OCI-LY1 (cell line): ENCODE data around the gene KIAA1586.

Experiments
- H2AFZ ChIP-seq: fragments of 200-600 bp; sonication (generic), shearing (Covaris generic); 2 replicates; pipeline ENCODE4 v1.6.0; 2014; ENCODE audit warnings: antibody characterized with exemption, mild to moderate bottlenecking, low read length
- H3F3A ChIP-seq: fragments of 200-600 bp; sonication (generic), shearing (Covaris generic); 2 replicates; pipeline ENCODE4 v1.6.0; 2014; ENCODE audit warnings: mild to moderate bottlenecking, antibody characterized with exemption, low read length, moderate library complexity; ENCODE audit not compliant: insufficient read depth
- H3K27ac ChIP-seq: fragments of 200-600 bp; sonication (generic); 2 replicates; pipeline ENCODE4 v1.5.1; 2014; ENCODE audit warnings: low read length, mixed run types, mild to moderate bottlenecking, low read depth; ENCODE audit not compliant: poor library complexity, severe bottlenecking
- H3K27me3 ChIP-seq: fragments of 200-600 bp; sonication (generic); 2 replicates; pipeline ENCODE4 v1.6.0; 2014; ENCODE audit warnings: antibody characterized with exemption, mild to moderate bottlenecking, low read length, moderate library complexity; ENCODE audit not compliant: insufficient read depth
- H3K36me3 ChIP-seq: fragments of 200-600 bp; sonication (generic); 2 replicates; pipeline ENCODE4 v1.6.1; 2014; ENCODE audit warnings: mild to moderate bottlenecking, antibody characterized with exemption, low read length, moderate library complexity, mixed read lengths; ENCODE audit not compliant: insufficient read depth
- H3K4me1 ChIP-seq: fragments of 200-600 bp; sonication (generic); 2 replicates; pipeline ENCODE4 v1.5.1; 2014; ENCODE audit warnings: mild to moderate bottlenecking, low read length, moderate library complexity; ENCODE audit not compliant: insufficient read depth, severe bottlenecking
- H3K4me2 ChIP-seq: fragments of 200-600 bp; sonication (generic), shearing (Covaris generic); 2 replicates; pipeline ENCODE4 v1.6.1; 2014; ENCODE audit warnings: low read length
- H3K4me3 ChIP-seq: fragments of 200-600 bp; sonication (generic); 2 replicates; pipeline ENCODE4 v1.5.1; 2014; ENCODE audit warnings: low read length, low read depth, mild to moderate bottlenecking, mixed read lengths; ENCODE audit not compliant: poor library complexity, severe bottlenecking
- H3K79me2 ChIP-seq: fragments of 200-600 bp; shearing (Covaris generic); 2 replicates; pipeline ENCODE4 v1.6.1; 2016; ENCODE audit warnings: mixed run types, low read length, mixed read lengths; ENCODE audit not compliant: insufficient read depth
- H3K9ac ChIP-seq: fragments of 200-600 bp; sonication (generic), shearing (Covaris generic); 2 replicates; pipeline ENCODE4 v1.6.1; 2014; ENCODE audit warnings: mild to moderate bottlenecking, low read length, mixed read lengths
- H3K9me2 ChIP-seq: fragments of 200-600 bp; sonication (generic), shearing (Covaris generic); 2 replicates; pipeline ENCODE4 v1.6.1; 2014; ENCODE audit warnings: low read depth, mild to moderate bottlenecking, low read length, mixed read lengths
- H3K9me3 ChIP-seq: fragments of 200-600 bp; shearing (Covaris generic); 2 replicates; pipeline ENCODE4 v1.6.1; 2014; ENCODE audit warnings: low read length, mixed read lengths
- H4K20me1 ChIP-seq: fragments of 200-600 bp; sonication (generic), shearing (Covaris generic); 2 replicates; pipeline ENCODE4 v1.6.0; 2016; ENCODE audit warnings: mild to moderate bottlenecking, low read length; ENCODE audit not compliant: insufficient read depth
- EZH2 ChIP-seq: fragments of 200-600 bp; sonication (generic), shearing (Covaris generic); IDR thresholded peaks from 2 replicates; pipeline ENCODE4 v1.8.0; 2017; ENCODE audit warnings: borderline replicate concordance, mixed run types, mild to moderate bottlenecking, antibody characterized with exemption, low read length, moderate library complexity, mixed read lengths
- TF ChIP-seq, protein P1 (sequence below): fragments of 200-600 bp; sonication (generic), shearing (Covaris generic); IDR thresholded peaks from 2 replicates; pipeline ENCODE4 v1.5.1; 2017; ENCODE audit warnings: mild to moderate bottlenecking, antibody characterized with exemption, low read length, moderate library complexity, mixed read lengths

The KIAA1586 gene

DNA sequence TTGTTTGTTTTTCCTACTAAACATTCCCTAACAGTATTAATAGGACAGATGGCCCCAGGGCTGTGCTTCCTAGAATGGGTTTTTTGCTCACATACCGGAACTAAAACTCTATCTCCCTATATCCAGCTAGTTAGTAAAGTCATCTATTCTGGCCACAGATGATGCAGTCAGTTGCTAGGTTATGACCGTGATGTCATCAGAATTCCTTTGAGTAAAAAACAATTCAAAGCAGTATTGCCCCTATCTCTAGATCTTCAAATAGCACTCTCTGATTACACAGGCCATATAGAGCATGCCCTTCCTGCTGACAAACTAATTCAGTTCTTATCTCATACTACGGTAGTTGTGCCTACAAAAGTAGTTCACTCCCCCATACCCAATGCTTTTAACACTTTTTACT is 25.6 kb downstream of the KIAA1586 start:
- H3K27ac ChIP-seq, result no peak overlapping the region

GRCh38 chr6:57074383-57074782 is 27.9 kb downstream of the KIAA1586 start:
- Histone ChIP-seq H3K4me1 (no peaks in the 10 kb centered on the region), H4K20me1 (no peaks in the 10 kb centered on the region), H3K27me3 (no peaks in the 10 kb centered on the region), H3K27ac (no peak overlapping the region), H3K9me2 (no peaks in the 10 kb centered on the region), H3K9ac (no peak overlapping the region), H3K36me3 (no peaks in the 10 kb centered on the region), H2AFZ (no peak overlapping the region), H3K4me3 (no peak overlapping the region), H3K79me2 (no peaks in the 10 kb centered on the region), H3K4me2 (no peak overlapping the region), H3F3A (no peaks in the 10 kb centered on the region), H3K9me3 (no peaks in the 10 kb centered on the region)
- TF ChIP-seq, protein P1, sequence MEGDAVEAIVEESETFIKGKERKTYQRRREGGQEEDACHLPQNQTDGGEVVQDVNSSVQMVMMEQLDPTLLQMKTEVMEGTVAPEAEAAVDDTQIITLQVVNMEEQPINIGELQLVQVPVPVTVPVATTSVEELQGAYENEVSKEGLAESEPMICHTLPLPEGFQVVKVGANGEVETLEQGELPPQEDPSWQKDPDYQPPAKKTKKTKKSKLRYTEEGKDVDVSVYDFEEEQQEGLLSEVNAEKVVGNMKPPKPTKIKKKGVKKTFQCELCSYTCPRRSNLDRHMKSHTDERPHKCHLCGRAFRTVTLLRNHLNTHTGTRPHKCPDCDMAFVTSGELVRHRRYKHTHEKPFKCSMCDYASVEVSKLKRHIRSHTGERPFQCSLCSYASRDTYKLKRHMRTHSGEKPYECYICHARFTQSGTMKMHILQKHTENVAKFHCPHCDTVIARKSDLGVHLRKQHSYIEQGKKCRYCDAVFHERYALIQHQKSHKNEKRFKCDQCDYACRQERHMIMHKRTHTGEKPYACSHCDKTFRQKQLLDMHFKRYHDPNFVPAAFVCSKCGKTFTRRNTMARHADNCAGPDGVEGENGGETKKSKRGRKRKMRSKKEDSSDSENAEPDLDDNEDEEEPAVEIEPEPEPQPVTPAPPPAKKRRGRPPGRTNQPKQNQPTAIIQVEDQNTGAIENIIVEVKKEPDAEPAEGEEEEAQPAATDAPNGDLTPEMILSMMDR, result no peak
- TF ChIP-seq EZH2, result no peak

More for the DNA sequence above, 25.6 kb downstream of the KIAA1586 start:
- Histone ChIP-seq H3K79me2 (no peaks in the 10 kb centered on the region), H3K9ac (no peak overlapping the region), H3K9me2 (no peaks in the 10 kb centered on the region), H3K9me3 (no peaks in the 10 kb centered on the region), H4K20me1 (no peaks in the 10 kb centered on the region), H3K27me3 (no peaks in the 10 kb centered on the region), H3F3A (no peaks in the 10 kb centered on the region), H3K4me2 (no peak overlapping the region), H2AFZ (no peak overlapping the region), H3K4me3 (no peak overlapping the region), H3K36me3 (no peaks in the 10 kb centered on the region), H3K4me1 (no peaks in the 10 kb centered on the region)
- TF ChIP-seq, protein P1, result no peak
- no peak for TF ChIP-seq EZH2

- Histone ChIP-seq H3K9ac (no peak overlapping the region), H3K79me2 (no peaks in the 10 kb centered on the region), H2AFZ (no peak overlapping the region), H3K36me3 (no peaks in the 10 kb centered on the region), H3K27me3 (no peaks in the 10 kb centered on the region), H3K4me1 (no peaks in the 10 kb centered on the region), H3K4me2 (no peak overlapping the region), H4K20me1 (no peaks in the 10 kb centered on the region), H3K9me2 (no peaks in the 10 kb centered on the region), H3K27ac (no peak overlapping the region), H3K9me3 (no peaks in the 10 kb centered on the region), H3F3A (no peaks in the 10 kb centered on the region), H3K4me3 (no peak overlapping the region)
- TF ChIP-seq EZH2, result no peak
- TF ChIP-seq, protein P1, result no peak
These were observed 28.6 kb downstream of the KIAA1586 start for GRCh38 chr6:57075092-57075491.
